Upper lobe of left lung (tissue), 4 donors: Measurements from ENCODE around the gene ULK4.

Experiments used
- EP300 ChIP-seq, 4 donors: sonication (generic); formaldehyde crosslinking; IDR thresholded peaks; one replicate each; pipeline ENCODE4 v1.5.1; 2017; ENCODE audit warnings: antibody characterized with exemption in 4 of 4, control low read depth in 2 of 4
- POLR2A ChIP-seq, 4 donors: fragments of 450-650 bp; IDR thresholded peaks; one replicate each; pipeline ENCODE4 v1.5.1; 2016 to 2017; ENCODE audit warnings: antibody characterized with exemption in 4 of 4, mild to moderate bottlenecking in 2 of 4
- TF ChIP-seq, protein P1 (sequence below), 6 experiments: fragments of 450-650 bp in 4 of 6; fragments of 200-600 bp in 2 of 6; sonication (generic) in 2 of 6; IDR thresholded peaks; one replicate each; pipeline ENCODE4 v1.5.1; 2016 to 2019; ENCODE audit warnings: antibody characterized with exemption in 6 of 6

DNA sequence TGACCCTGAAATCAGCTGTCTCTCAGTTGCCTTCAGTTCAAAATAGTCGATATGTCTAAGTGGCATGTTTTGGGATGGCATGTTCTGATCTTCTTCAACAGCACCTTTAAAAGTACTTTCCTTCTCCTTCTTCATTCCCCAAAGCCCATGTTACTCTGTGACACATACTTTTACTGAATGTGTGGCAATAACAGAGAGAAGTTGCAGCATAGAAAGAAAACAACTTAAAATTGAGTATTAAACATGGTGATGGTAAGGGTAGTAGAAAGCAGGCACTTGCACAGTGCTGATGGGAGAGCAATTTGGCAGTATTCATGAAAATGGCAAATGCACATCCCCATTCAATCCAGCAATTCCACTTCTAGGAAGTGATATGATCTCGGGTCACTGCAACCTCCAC is 12.3 kb upstream of the ULK4 start:
- TF ChIP-seq, protein P1, sequence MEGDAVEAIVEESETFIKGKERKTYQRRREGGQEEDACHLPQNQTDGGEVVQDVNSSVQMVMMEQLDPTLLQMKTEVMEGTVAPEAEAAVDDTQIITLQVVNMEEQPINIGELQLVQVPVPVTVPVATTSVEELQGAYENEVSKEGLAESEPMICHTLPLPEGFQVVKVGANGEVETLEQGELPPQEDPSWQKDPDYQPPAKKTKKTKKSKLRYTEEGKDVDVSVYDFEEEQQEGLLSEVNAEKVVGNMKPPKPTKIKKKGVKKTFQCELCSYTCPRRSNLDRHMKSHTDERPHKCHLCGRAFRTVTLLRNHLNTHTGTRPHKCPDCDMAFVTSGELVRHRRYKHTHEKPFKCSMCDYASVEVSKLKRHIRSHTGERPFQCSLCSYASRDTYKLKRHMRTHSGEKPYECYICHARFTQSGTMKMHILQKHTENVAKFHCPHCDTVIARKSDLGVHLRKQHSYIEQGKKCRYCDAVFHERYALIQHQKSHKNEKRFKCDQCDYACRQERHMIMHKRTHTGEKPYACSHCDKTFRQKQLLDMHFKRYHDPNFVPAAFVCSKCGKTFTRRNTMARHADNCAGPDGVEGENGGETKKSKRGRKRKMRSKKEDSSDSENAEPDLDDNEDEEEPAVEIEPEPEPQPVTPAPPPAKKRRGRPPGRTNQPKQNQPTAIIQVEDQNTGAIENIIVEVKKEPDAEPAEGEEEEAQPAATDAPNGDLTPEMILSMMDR (IDR thresholded peaks at IDR 0.05): no peak
- TF ChIP-seq EP300 (IDR thresholded peaks at IDR 0.05): no peak
- TF ChIP-seq POLR2A (IDR thresholded peaks at IDR 0.05): no peak
